H1 (cell line): ENCODE data around the gene DLX2. TPM values are rescaled to one million over a fixed set of nuclear protein-coding genes. Genes with fewer than 3 reads are reported as not detected.

Experiments
- CTCF ChIA-PET: fragments of 300-600 bp; sonication (Branson Sonifier 250); formaldehyde crosslinking; loops from one replicate; lab custom pipeline; 2021; ENCODE audit not compliant: partially characterized antibody; lab: Charles Lee
- POLR2A ChIA-PET: fragments of 300-600 bp; sonication (Branson Sonifier 250); formaldehyde crosslinking; loops from one replicate; lab custom pipeline; 2021; ENCODE audit warnings: inconsistent platforms; ENCODE audit not compliant: partially characterized antibody; lab: Charles Lee
- DNase-seq, 2 experiments: peaks; one replicate each; pipeline versions ENCODE4 v3.0.0 to v3.0.0-alpha.2; 2010 to 2022; ENCODE audit warnings: low spot score in 2 of 2, low read depth in 1 of 2, mixed read lengths in 1 of 2
- FAIRE-seq: peaks from 2 replicates; lab custom pipeline; 2011; peaks lifted over from hg19 to GRCh38; lab: Jason Lieb, UNC
- H2AFZ ChIP-seq: 2 replicates; pipeline ENCODE4 v1.8.1; 2012; ENCODE audit warnings: low read length, inconsistent platforms
- H2AK5ac ChIP-seq: 2 replicates; pipeline ENCODE4 v1.6.1; 2013; ENCODE audit warnings: low read depth, low read length
- H2BK120ac ChIP-seq: replicated peaks from 2 replicates; pipeline ENCODE3; 2013; ENCODE audit warnings: low read depth, low read length, inconsistent platforms
- H2BK12ac ChIP-seq: 2 replicates; pipeline ENCODE4 v1.6.1; 2013; ENCODE audit warnings: low read depth, low read length
- H2BK15ac ChIP-seq: 2 replicates; pipeline ENCODE4 v1.6.1; 2013; ENCODE audit warnings: low read length
- H2BK20ac ChIP-seq: 2 replicates; pipeline ENCODE4 v1.6.1; 2013; ENCODE audit warnings: low read length
- H2BK5ac ChIP-seq: 2 replicates; pipeline ENCODE4 v1.6.1; 2013; ENCODE audit warnings: low read depth, low read length
- H3K14ac ChIP-seq: 2 replicates; pipeline ENCODE4 v1.6.1; 2013; ENCODE audit warnings: inconsistent platforms; ENCODE audit not compliant: insufficient read length
- H3K18ac ChIP-seq: 2 replicates; pipeline ENCODE4 v1.6.1; 2013; ENCODE audit warnings: low read length; ENCODE audit errors: extremely low read depth
- H3K23ac ChIP-seq: 2 replicates; pipeline ENCODE4 v1.6.1; 2013; ENCODE audit warnings: inconsistent platforms; ENCODE audit not compliant: insufficient read length
- H3K23me2 ChIP-seq: 2 replicates; pipeline ENCODE4 v1.6.1; 2013; ENCODE audit warnings: low read depth, low read length
- H3K27ac ChIP-seq: 2 replicates; pipeline ENCODE4 v1.6.1; 2011; ENCODE audit warnings: low read depth, low read length, inconsistent platforms
- H3K27me3 ChIP-seq, 4 experiments: replicated peaks in 1 of 4; 1 replicate in 1 of 4; 2 replicates in 3 of 4; pipeline versions ENCODE4 v1.6.1 to v1.8.1; 2011 to 2013; ENCODE audit warnings: low read length in 3 of 4, mild to moderate bottlenecking in 3 of 4, inconsistent platforms in 2 of 4, mixed read lengths in 2 of 4, moderate library complexity in 1 of 4; ENCODE audit not compliant: control insufficient read depth in 3 of 4, insufficient read depth in 3 of 4; ENCODE audit errors: extremely low read depth in 1 of 4
- H3K36me3 ChIP-seq, 4 experiments: 2 replicates each; pipeline versions ENCODE4 v1.6.1 to v1.8.1; 2011 to 2013; ENCODE audit warnings: mild to moderate bottlenecking in 4 of 4, low read length in 3 of 4, moderate library complexity in 2 of 4, control low read depth in 1 of 4, inconsistent platforms in 1 of 4; ENCODE audit not compliant: insufficient read depth in 4 of 4, control insufficient read depth in 2 of 4
- H3K4ac ChIP-seq: replicated peaks from 2 replicates; pipeline ENCODE3; 2013; ENCODE audit warnings: low read length, low read depth, mixed read lengths, inconsistent platforms; ENCODE audit not compliant: insufficient read length
- H3K4me1 ChIP-seq, 4 experiments: replicated peaks in 1 of 4; 1 replicate in 1 of 4; 2 replicates in 3 of 4; pipeline versions ENCODE4 v1.6.1 to v1.8.1; 2011 to 2013; ENCODE audit warnings: low read length in 3 of 4, inconsistent platforms in 2 of 4, mixed read lengths in 1 of 4; ENCODE audit not compliant: insufficient read depth in 4 of 4, control insufficient read depth in 3 of 4
- H3K4me2 ChIP-seq, 2 experiments: 2 replicates each; pipeline versions ENCODE4 v1.6.1 to v1.8.1; 2011 to 2013; ENCODE audit warnings: low read depth in 2 of 2, low read length in 2 of 2, control low read depth in 1 of 2, inconsistent platforms in 1 of 2, mild to moderate bottlenecking in 1 of 2; ENCODE audit not compliant: insufficient read depth in 1 of 2
- H3K4me3 ChIP-seq, 4 experiments: fragments of 200-600, 300-600 bp in 1 of 4; sonication (generic), shearing (Covaris generic), sonication (Bioruptor Twin) in 1 of 4; 2 replicates each; pipeline versions ENCODE4 v1.5.1 to v1.8.1; 2011 to 2016; ENCODE audit warnings: low read length in 4 of 4, low read depth in 3 of 4, control low read depth in 2 of 4, inconsistent platforms in 2 of 4, mild to moderate bottlenecking in 2 of 4, mixed read lengths in 1 of 4, moderate library complexity in 1 of 4; ENCODE audit not compliant: insufficient read depth in 2 of 4; ENCODE audit errors: extremely low read depth in 1 of 4
- H3K56ac ChIP-seq: replicated peaks from 2 replicates; pipeline ENCODE3; 2013; ENCODE audit warnings: low read depth, mild to moderate bottlenecking, mixed read lengths, low read length, inconsistent platforms; ENCODE audit not compliant: insufficient read length
- H3K79me1 ChIP-seq: 2 replicates; pipeline ENCODE4 v1.6.1; 2013; ENCODE audit warnings: low read depth, low read length, control low read depth
- H3K79me2 ChIP-seq, 2 experiments: 2 replicates each; pipeline versions ENCODE4 v1.6.1 to v1.8.1; 2012 to 2013; ENCODE audit warnings: low read length in 2 of 2, mild to moderate bottlenecking in 2 of 2, inconsistent platforms in 1 of 2; ENCODE audit not compliant: insufficient read depth in 2 of 2, control insufficient read depth in 1 of 2
- H3K9ac ChIP-seq, 4 experiments: replicated peaks in 1 of 4; 1 replicate in 1 of 4; 2 replicates in 3 of 4; pipeline versions ENCODE4 v1.6.1 to v1.8.1; 2011 to 2013; ENCODE audit warnings: low read depth in 3 of 4, low read length in 3 of 4, control low read depth in 2 of 4, mild to moderate bottlenecking in 2 of 4, moderate library complexity in 2 of 4, inconsistent platforms in 1 of 4; ENCODE audit errors: extremely low read depth in 1 of 4
- H3K9me3 ChIP-seq, 2 experiments: 2 replicates each; pipeline versions ENCODE4 v1.6.1 to v1.8.1; 2012 to 2013; ENCODE audit warnings: mild to moderate bottlenecking in 2 of 2, moderate library complexity in 2 of 2, control low read depth in 1 of 2, inconsistent platforms in 1 of 2, low read depth in 1 of 2, low read length in 1 of 2, mixed read lengths in 1 of 2; ENCODE audit not compliant: insufficient read depth in 2 of 2
- H4K20me1 ChIP-seq, 2 experiments: replicated peaks in 1 of 2; 2 replicates each; pipeline versions ENCODE3 to v1.8.1; 2011 to 2013; ENCODE audit warnings: inconsistent platforms in 2 of 2, low read length in 2 of 2, mild to moderate bottlenecking in 1 of 2; ENCODE audit not compliant: insufficient read depth in 2 of 2, control insufficient read depth in 1 of 2
- H4K5ac ChIP-seq: 2 replicates; pipeline ENCODE4 v1.6.1; 2013; ENCODE audit warnings: low read length, low read depth, mixed read lengths, inconsistent platforms; ENCODE audit not compliant: insufficient read length
- H4K8ac ChIP-seq: 2 replicates; pipeline ENCODE4 v1.8.0; 2013; ENCODE audit warnings: mild to moderate bottlenecking, moderate library complexity, low read length, inconsistent platforms; ENCODE audit not compliant: insufficient read depth; ENCODE audit errors: extremely low read depth
- H4K91ac ChIP-seq: replicated peaks from 2 replicates; pipeline ENCODE3; 2013; ENCODE audit warnings: low read length, mixed read lengths, inconsistent platforms; ENCODE audit not compliant: insufficient read length
- CHD2 ChIP-seq: IDR thresholded peaks from 2 replicates; pipeline ENCODE4 v1.6.1; 2012; ENCODE audit warnings: low read length, improper control_type of control experiment
- CTBP2 ChIP-seq: IDR thresholded peaks from 2 replicates; pipeline ENCODE4 v1.7.0; 2011; ENCODE audit warnings: borderline replicate concordance, mild to moderate bottlenecking, moderate library complexity, mixed read lengths, low read length; ENCODE audit not compliant: insufficient read depth, insufficient read length
- KDM5A ChIP-seq: fragments of 200-600 bp; IDR thresholded peaks from 2 replicates; pipeline ENCODE4 v1.7.1; 2012; ENCODE audit warnings: mild to moderate bottlenecking, low read length, inconsistent platforms, mixed read lengths
- NANOG ChIP-seq: IDR thresholded peaks from 2 replicates; pipeline ENCODE4 v1.6.1; 2011; ENCODE audit warnings: low read length, low read depth, mild to moderate bottlenecking, inconsistent platforms; ENCODE audit not compliant: insufficient read depth, poor library complexity, severe bottlenecking
- RFX5 ChIP-seq: IDR thresholded peaks from 2 replicates; pipeline ENCODE4 v1.6.1; 2011; ENCODE audit warnings: low read depth, low read length, improper control_type of control experiment, borderline replicate concordance
- RXRA ChIP-seq: IDR thresholded peaks from 2 replicates; pipeline ENCODE4 v1.6.1; 2011; ENCODE audit warnings: low read depth, mild to moderate bottlenecking, low read length, moderate library complexity; ENCODE audit not compliant: insufficient read depth
- SRF ChIP-seq: IDR thresholded peaks from 2 replicates; pipeline ENCODE4 v1.6.1; 2011; ENCODE audit warnings: mild to moderate bottlenecking, low read depth, low read length, moderate library complexity
- WGBS, 2 experiments: shearing (Covaris generic) in 1 of 2; methylation state at CpG; one replicate each; pipeline versions ENCODE4 v1.1.6 to v1.1.7; 2013 to 2015; ENCODE audit warnings: low lambda C conversion rate in 2 of 2, mixed read lengths in 2 of 2, inconsistent platforms in 1 of 2, low coverage in 1 of 2, missing lambda C conversion rate in 1 of 2; ENCODE audit not compliant: insufficient replicate concordance in 2 of 2, insufficient coverage in 1 of 2, insufficient read length in 1 of 2; ENCODE audit errors: extremely low coverage in 1 of 2, missing lambda C conversion rate in 1 of 2; 5-methylcytosine and 5-hydroxymethylcytosine counted together
- polyA plus RNA-seq, 7 experiments: library from polyadenylated mRNA; depleted of rRNA in 3 of 7; stranded (reverse) in 5 of 7; unstranded in 2 of 7; fragments of >200 nt in 5 of 7; fragments of 200-250 nt in 2 of 7; gene quantifications; 1 replicate in 5 of 7; 2 replicates in 1 of 7; 4 replicates in 1 of 7; pipeline versions ENCODE4 v1.2.1 to v1.2.3, GENCODE V29; 2011 to 2013; ENCODE audit warnings: missing spikeins in 2 of 7, mixed read lengths in 2 of 7
- total RNA-seq: library from RNA; stranded (reverse); fragmentation: NEBNext Ultra II Directional; extraction: Animal tissue kit (Norgen Biotek cat#: 25700); gene quantifications from 2 replicates; pipeline ENCODE4 v1.2.1, GENCODE V29; 2021

DLX2 gene
- total and polyA plus RNA-seq, 2 of the 8 experiments (the other 6 are each of a cell fraction or from before 2014, with no cell fraction given), result 0.45 TPM; not detected in 1

DNA sequence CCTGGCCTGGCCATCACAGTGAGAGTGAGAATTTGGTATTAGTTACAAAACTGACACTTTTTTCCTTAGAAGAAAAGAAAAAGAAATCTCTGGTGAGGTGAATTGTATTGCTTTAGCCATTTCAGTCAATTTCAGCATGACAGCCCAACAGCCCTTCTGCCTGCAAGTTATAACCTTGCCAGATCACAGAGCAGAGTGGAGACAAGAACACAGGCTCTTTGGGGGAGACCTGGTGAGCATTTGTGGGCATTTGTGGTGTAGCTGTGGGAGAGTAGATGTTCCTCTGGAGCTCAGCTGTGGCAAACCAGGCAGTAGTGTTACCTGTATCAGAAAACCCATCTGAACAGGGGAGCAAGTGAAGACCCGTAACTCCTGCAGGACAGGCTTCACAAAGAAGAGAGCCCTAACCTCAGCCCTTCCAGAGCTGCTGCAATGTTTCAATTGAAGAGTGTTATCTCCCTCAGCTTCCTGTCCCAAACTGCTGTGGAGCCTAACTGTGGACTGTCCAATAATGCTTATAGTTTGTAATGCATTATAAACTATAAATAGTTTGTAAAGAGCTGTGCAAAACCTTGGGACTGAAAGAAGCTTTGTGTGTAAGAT lies 40.2 kb downstream of the DLX2 start:
- no peak overlapping the region for H2BK120ac ChIP-seq
- no peak overlapping the region for H3K4me3 ChIP-seq
- H2BK20ac ChIP-seq, result no peak overlapping the region
- POLR2A ChIA-PET, result interaction anchor here (1.5 kb wide), 1 partner anchor 10 kb away, joined by 7 read pairs; no protein-coding TSS in a partner anchor
- no peaks in the 10 kb centered on the region for H3K23me2 ChIP-seq
- H3K56ac ChIP-seq, result no peak overlapping the region
- no peak for FAIRE-seq
- no peak overlapping the region for H2BK15ac ChIP-seq
- no peak overlapping the region for H3K14ac ChIP-seq
- H2AFZ ChIP-seq, result no peak overlapping the region
- no peak overlapping the region for H3K18ac ChIP-seq
- no peak overlapping the region for H2AK5ac ChIP-seq
- H3K4me1 ChIP-seq, result no peaks in the 10 kb centered on the region
- H4K20me1 ChIP-seq, result no peaks in the 10 kb centered on the region
- TF ChIP-seq CHD2 (no peak), RFX5 (no peak), CTBP2 (no peak), KDM5A (no peak), SRF (no peak), NANOG (no peak), RXRA (no peak)
- no peaks in the 10 kb centered on the region for H3K36me3 ChIP-seq
- no peak overlapping the region for H4K5ac ChIP-seq
- H3K27ac ChIP-seq, result no peak overlapping the region
- H3K4me2 ChIP-seq, result no peak overlapping the region
- H3K9ac ChIP-seq, result no peak overlapping the region
- CTCF ChIA-PET, result interaction anchor here (0.8 to 1.4 kb wide), 4 partner anchors 10 to 51 kb away, joined by 3 to 4 read pairs (median 4); no protein-coding TSS in a partner anchor
- no peak for DNase-seq
- no peak overlapping the region for H2BK5ac ChIP-seq
- no peak overlapping the region for H3K23ac ChIP-seq
- H3K27me3 ChIP-seq, result no peaks in the 10 kb centered on the region
- no peak overlapping the region for H4K8ac ChIP-seq
- WGBS, 2 experiments, result 87% methylated on average over 1 of the region's 1 CpG; no CpG with 5 or more reads in 1 of the 2 experiments
- H2BK12ac ChIP-seq, result no peak overlapping the region
- no peak overlapping the region for H3K4ac ChIP-seq
- H4K91ac ChIP-seq, result no peak overlapping the region
- H3K9me3 ChIP-seq, result no peaks in the 10 kb centered on the region
- H3K79me2 ChIP-seq, result no peaks in the 10 kb centered on the region
- H3K79me1 ChIP-seq, result no peaks in the 10 kb centered on the region
